ENCODE results near the gene ITGA11. TPM values are rescaled to one million over a fixed set of nuclear protein-coding genes. Genes with fewer than 3 reads are reported as not detected.

ITGA11 gene
- total RNA-seq, 1 donor from 2014 or later: 0.22 TPM

GRCh38 chr15:68333775-68334470 lies 98.0 kb downstream of the ITGA11 start:
- no peaks in the 10 kb centered on the region for H3K36me3 Mint-ChIP-seq (ENCODE audit: unreplicated experiment)

GRCh38 chr15:68332266-68332665 lies 99.7 kb downstream of the ITGA11 start:
- no peak overlapping the region for H3K27ac Mint-ChIP-seq (ENCODE audit: unreplicated experiment)
- no peak for DNase-seq
- H3K9me3 Mint-ChIP-seq (ENCODE audit: unreplicated experiment): peaks cover 13% of the 10 kb centered on the region
- no peak overlapping the region for H3K4me3 Mint-ChIP-seq (ENCODE audit: unreplicated experiment)
- H3K27me3 Mint-ChIP-seq (ENCODE audit: unreplicated experiment): peaks cover 4% of the 10 kb centered on the region
- peaks cover 19% of the 10 kb centered on the region for H3K4me1 Mint-ChIP-seq (ENCODE audit: low read depth, unreplicated experiment)
- TF ChIP-seq, protein P1, sequence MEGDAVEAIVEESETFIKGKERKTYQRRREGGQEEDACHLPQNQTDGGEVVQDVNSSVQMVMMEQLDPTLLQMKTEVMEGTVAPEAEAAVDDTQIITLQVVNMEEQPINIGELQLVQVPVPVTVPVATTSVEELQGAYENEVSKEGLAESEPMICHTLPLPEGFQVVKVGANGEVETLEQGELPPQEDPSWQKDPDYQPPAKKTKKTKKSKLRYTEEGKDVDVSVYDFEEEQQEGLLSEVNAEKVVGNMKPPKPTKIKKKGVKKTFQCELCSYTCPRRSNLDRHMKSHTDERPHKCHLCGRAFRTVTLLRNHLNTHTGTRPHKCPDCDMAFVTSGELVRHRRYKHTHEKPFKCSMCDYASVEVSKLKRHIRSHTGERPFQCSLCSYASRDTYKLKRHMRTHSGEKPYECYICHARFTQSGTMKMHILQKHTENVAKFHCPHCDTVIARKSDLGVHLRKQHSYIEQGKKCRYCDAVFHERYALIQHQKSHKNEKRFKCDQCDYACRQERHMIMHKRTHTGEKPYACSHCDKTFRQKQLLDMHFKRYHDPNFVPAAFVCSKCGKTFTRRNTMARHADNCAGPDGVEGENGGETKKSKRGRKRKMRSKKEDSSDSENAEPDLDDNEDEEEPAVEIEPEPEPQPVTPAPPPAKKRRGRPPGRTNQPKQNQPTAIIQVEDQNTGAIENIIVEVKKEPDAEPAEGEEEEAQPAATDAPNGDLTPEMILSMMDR (IDR thresholded peaks at IDR 0.05; ENCODE audit: partially characterized antibody, unreplicated experiment): no peak
- no peaks in the 10 kb centered on the region for H3K36me3 Mint-ChIP-seq (ENCODE audit: unreplicated experiment)

More at GRCh38 chr15:68333775-68334470, 98.0 kb downstream of the ITGA11 start:
- Mint-ChIP-seq H3K4me1 (ENCODE audit: low read depth, unreplicated experiment) (peaks cover 18% of the 10 kb centered on the region), H3K4me3 (ENCODE audit: unreplicated experiment) (no peak overlapping the region), H3K27ac (ENCODE audit: unreplicated experiment) (no peak overlapping the region), H3K9me3 (ENCODE audit: unreplicated experiment) (peaks cover 13% of the 10 kb centered on the region), H3K27me3 (ENCODE audit: unreplicated experiment) (peaks cover 4% of the 10 kb centered on the region)
- TF ChIP-seq, protein P1 (IDR thresholded peaks at IDR 0.05; ENCODE audit: partially characterized antibody, unreplicated experiment): no peak
- no peak for DNase-seq

GRCh38 chr15:68330901-68331300 lies 101.1 kb downstream of the ITGA11 start:
- no peak overlapping the region for H3K4me3 Mint-ChIP-seq (ENCODE audit: unreplicated experiment)
- no peak overlapping the region for H3K27ac Mint-ChIP-seq (ENCODE audit: unreplicated experiment)

GRCh38 chr15:68330416-68330815 lies 101.5 kb downstream of the ITGA11 start:
- TF ChIP-seq, protein P1 (IDR thresholded peaks at IDR 0.05; ENCODE audit: partially characterized antibody, unreplicated experiment): no peak
- no peaks in the 10 kb centered on the region for H3K36me3 Mint-ChIP-seq (ENCODE audit: unreplicated experiment)
- no peak for DNase-seq
- peaks cover 13% of the 10 kb centered on the region for H3K9me3 Mint-ChIP-seq (ENCODE audit: unreplicated experiment)
- H3K4me3 Mint-ChIP-seq (ENCODE audit: unreplicated experiment): no peak overlapping the region
- H3K27me3 Mint-ChIP-seq (ENCODE audit: unreplicated experiment): peaks cover 6% of the 10 kb centered on the region
- peaks cover 19% of the 10 kb centered on the region for H3K4me1 Mint-ChIP-seq (ENCODE audit: low read depth, unreplicated experiment)
- no peak overlapping the region for H3K27ac Mint-ChIP-seq (ENCODE audit: unreplicated experiment)

More at GRCh38 chr15:68330901-68331300, 101.1 kb downstream of the ITGA11 start:
- Mint-ChIP-seq H3K4me1 (ENCODE audit: low read depth, unreplicated experiment) (peaks cover 19% of the 10 kb centered on the region), H3K27me3 (ENCODE audit: unreplicated experiment) (peaks cover 6% of the 10 kb centered on the region), H3K36me3 (ENCODE audit: unreplicated experiment) (no peaks in the 10 kb centered on the region), H3K9me3 (ENCODE audit: unreplicated experiment) (peaks cover 13% of the 10 kb centered on the region)
- no peak for DNase-seq
- TF ChIP-seq, protein P1 (IDR thresholded peaks at IDR 0.05; ENCODE audit: partially characterized antibody, unreplicated experiment): no peak

- Mint-ChIP-seq H3K4me3 (ENCODE audit: unreplicated experiment) (no peak overlapping the region), H3K27ac (ENCODE audit: unreplicated experiment) (no peak overlapping the region), H3K4me1 (ENCODE audit: low read depth, unreplicated experiment) (peaks cover 19% of the 10 kb centered on the region), H3K27me3 (ENCODE audit: unreplicated experiment) (peaks cover 2% of the 10 kb centered on the region), H3K36me3 (ENCODE audit: unreplicated experiment) (no peaks in the 10 kb centered on the region), H3K9me3 (ENCODE audit: unreplicated experiment) (peaks cover 11% of the 10 kb centered on the region)
- TF ChIP-seq, protein P1 (IDR thresholded peaks at IDR 0.05; ENCODE audit: partially characterized antibody, unreplicated experiment): no peak
- no peak for DNase-seq
Observed at GRCh38 chr15:68328964-68329363, 103.0 kb downstream of the ITGA11 start.
